Hepatocyte (in vitro differentiated cells): ENCODE measurements around the gene MGAM2.

ENCODE experiments used
- EZH2 ChIP-seq: fragments of 200-600 bp; sonication (generic); IDR thresholded peaks from 2 replicates; pipeline ENCODE4 v1.6.1; 2016; ENCODE audit warnings: antibody characterized with exemption, mild to moderate bottlenecking, borderline replicate concordance
- EZH2phosphoT487 ChIP-seq: fragments of 200-600 bp; sonication (generic); IDR thresholded peaks from one replicate; pipeline ENCODE4 v1.6.1; 2018; ENCODE audit warnings: antibody characterized with exemption, mild to moderate bottlenecking, low read depth, moderate library complexity; ENCODE audit not compliant: unreplicated experiment, severe bottlenecking
- TF ChIP-seq, protein P1 (sequence below): fragments of 200-600 bp; sonication (generic); IDR thresholded peaks from 2 replicates; pipeline ENCODE4 v1.5.1; 2016; ENCODE audit warnings: antibody characterized with exemption, mild to moderate bottlenecking; ENCODE audit not compliant: poor library complexity

DNA sequence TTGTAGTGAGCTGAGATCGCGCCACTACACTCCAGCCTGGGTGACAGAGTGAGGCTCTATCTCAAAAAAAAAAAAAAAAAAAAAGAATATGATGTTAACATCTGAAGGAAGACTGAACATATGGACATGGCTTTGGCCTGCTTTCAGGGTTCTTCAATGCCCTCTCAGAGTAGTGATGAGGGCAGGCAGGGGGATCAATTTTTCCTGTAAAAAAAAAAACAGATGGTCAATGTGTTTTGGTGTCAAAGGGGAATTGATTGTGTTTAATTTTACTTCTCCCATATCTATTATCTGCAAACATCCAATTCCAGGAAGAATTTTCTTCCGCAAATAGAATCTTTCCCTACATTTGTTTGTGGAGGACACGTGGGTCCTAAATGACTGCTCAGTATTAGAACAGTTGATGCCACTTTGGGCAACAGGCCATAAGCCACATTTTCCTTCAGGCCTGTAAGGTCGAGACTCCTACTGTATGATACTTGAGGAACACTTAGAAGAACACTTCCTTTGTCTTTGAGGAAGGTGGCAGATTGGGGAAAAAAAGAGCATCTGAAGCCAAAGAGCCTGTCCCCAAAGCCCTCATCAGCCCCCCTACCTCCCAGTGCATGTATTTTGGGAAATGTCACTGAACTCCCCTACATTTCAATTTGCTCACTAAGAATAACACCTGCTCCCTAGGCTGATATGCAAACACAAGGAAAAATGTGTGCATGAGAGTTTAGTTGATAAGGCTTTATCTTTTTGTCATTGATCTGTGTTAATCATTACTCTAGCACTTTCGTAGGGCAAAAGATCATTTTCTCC lies 28.3 kb downstream of the MGAM2 start:
- TF ChIP-seq, protein P1, sequence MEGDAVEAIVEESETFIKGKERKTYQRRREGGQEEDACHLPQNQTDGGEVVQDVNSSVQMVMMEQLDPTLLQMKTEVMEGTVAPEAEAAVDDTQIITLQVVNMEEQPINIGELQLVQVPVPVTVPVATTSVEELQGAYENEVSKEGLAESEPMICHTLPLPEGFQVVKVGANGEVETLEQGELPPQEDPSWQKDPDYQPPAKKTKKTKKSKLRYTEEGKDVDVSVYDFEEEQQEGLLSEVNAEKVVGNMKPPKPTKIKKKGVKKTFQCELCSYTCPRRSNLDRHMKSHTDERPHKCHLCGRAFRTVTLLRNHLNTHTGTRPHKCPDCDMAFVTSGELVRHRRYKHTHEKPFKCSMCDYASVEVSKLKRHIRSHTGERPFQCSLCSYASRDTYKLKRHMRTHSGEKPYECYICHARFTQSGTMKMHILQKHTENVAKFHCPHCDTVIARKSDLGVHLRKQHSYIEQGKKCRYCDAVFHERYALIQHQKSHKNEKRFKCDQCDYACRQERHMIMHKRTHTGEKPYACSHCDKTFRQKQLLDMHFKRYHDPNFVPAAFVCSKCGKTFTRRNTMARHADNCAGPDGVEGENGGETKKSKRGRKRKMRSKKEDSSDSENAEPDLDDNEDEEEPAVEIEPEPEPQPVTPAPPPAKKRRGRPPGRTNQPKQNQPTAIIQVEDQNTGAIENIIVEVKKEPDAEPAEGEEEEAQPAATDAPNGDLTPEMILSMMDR, result no peak
- TF ChIP-seq EZH2 (no peak), EZH2phosphoT487 (no peak)
